Endodermal cell (in vitro differentiated cells): Measurements from ENCODE around the gene TARS2. TPM values are rescaled to one million over a fixed set of nuclear protein-coding genes. Genes with fewer than 3 reads are reported as not detected.

ENCODE experiments used
- DNase-seq: peaks from one replicate; pipeline ENCODE4 v3.0.0-alpha.2; 2017
- H3K27ac ChIP-seq: 2 replicates; pipeline ENCODE4 v1.5.1; 2013; ENCODE audit warnings: mild to moderate bottlenecking, low read depth, low read length, moderate library complexity
- H3K27me3 ChIP-seq: 2 replicates; pipeline ENCODE4 v1.6.1; 2013; ENCODE audit warnings: mild to moderate bottlenecking, low read length, moderate library complexity; ENCODE audit not compliant: insufficient read depth, control insufficient read depth, poor library complexity, severe bottlenecking
- H3K36me3 ChIP-seq: 2 replicates; pipeline ENCODE4 v1.7.0; 2013; ENCODE audit warnings: mild to moderate bottlenecking, low read length, moderate library complexity; ENCODE audit not compliant: control insufficient read depth, insufficient read depth
- H3K4me1 ChIP-seq: one replicate; pipeline ENCODE4 v1.7.0; 2013; ENCODE audit warnings: low read length; ENCODE audit not compliant: control insufficient read depth, insufficient read depth
- H3K4me3 ChIP-seq: 2 replicates; pipeline ENCODE4 v1.5.1; 2013; ENCODE audit warnings: mild to moderate bottlenecking, low read length, moderate library complexity
- H3K9ac ChIP-seq: 2 replicates; pipeline ENCODE4 v1.6.1; 2013; ENCODE audit warnings: mild to moderate bottlenecking, low read length, moderate library complexity; ENCODE audit not compliant: poor library complexity, severe bottlenecking; ENCODE audit errors: extremely low read depth
- H3K9me3 ChIP-seq: 2 replicates; pipeline ENCODE4 v1.6.1; 2013; ENCODE audit warnings: mild to moderate bottlenecking, low read length, moderate library complexity; ENCODE audit not compliant: control insufficient read depth
- H3K27ac Mint-ChIP-seq: 2 replicates; pipeline ENCODE4 v1.8.0; 2020; ENCODE audit warnings: mixed read lengths
- H3K27me3 Mint-ChIP-seq: 2 replicates; pipeline ENCODE4 v1.8.0; 2021; ENCODE audit warnings: mild to moderate bottlenecking, mixed read lengths; ENCODE audit not compliant: insufficient read depth
- H3K36me3 Mint-ChIP-seq: 2 replicates; pipeline ENCODE4 v1.8.0; 2020; ENCODE audit warnings: low read depth, mixed read lengths
- H3K4me1 Mint-ChIP-seq: 2 replicates; pipeline ENCODE4 v1.8.0; 2020; ENCODE audit warnings: mixed read lengths
- H3K4me3 Mint-ChIP-seq: 2 replicates; pipeline ENCODE4 v1.8.0; 2020; ENCODE audit warnings: mild to moderate bottlenecking, moderate library complexity, mixed read lengths
- H3K9me3 Mint-ChIP-seq: 2 replicates; pipeline ENCODE4 v1.8.0; 2020; ENCODE audit warnings: mild to moderate bottlenecking, mixed read lengths
- CTCF ChIP-seq: fragments of 200-600 bp; sonication (generic); conservative IDR thresholded peaks from 2 replicates; pipeline ENCODE4 v1.5.0; 2021; ENCODE audit warnings: antibody characterized with exemption, mild to moderate bottlenecking
- WGBS, 2 experiments: methylation state at CpG; one replicate each; pipeline versions ENCODE4 v1.1.5 to v1.1.7; 2013; ENCODE audit warnings: missing lambda C conversion rate in 2 of 2, mixed read lengths in 1 of 2; ENCODE audit not compliant: insufficient coverage in 1 of 2, insufficient read length in 1 of 2; 5-methylcytosine and 5-hydroxymethylcytosine counted together
- total RNA-seq, 2 donors: library from RNA; stranded (reverse); fragmentation: NEBNext Ultra II Directional in 1 of 2; extraction: Animal tissue kit (Norgen Biotek cat#: 25700) in 1 of 2; gene quantifications; 2 replicates in 1 of 2; 3 replicates in 1 of 2; pipeline ENCODE4 v1.2.1, GENCODE V29; 2021

TARS2 gene
- total RNA-seq, 2 donors from 2014 or later: 32.9 to 39.4 TPM

- no peak overlapping the region for H3K4me3 Mint-ChIP-seq
- no peak overlapping the region for H3K27ac ChIP-seq
- peaks cover 4% of the 10 kb centered on the region for H3K4me1 Mint-ChIP-seq
Measured at GRCh38 chr1:150469291-150469690, 17.9 kb upstream of the TARS2 start.

GRCh38 chr1:150472601-150473200, 14.5 kb upstream of the TARS2 start:
- 88 to 95% methylated on average over 3 to 10 of the region's 10 CpGs for WGBS, 2 experiments
- H3K4me3 Mint-ChIP-seq: no peak overlapping the region
- no peak for TF ChIP-seq CTCF

More at GRCh38 chr1:150469291-150469690, 17.9 kb upstream of the TARS2 start:
- Mint-ChIP-seq H3K9me3 (no peaks in the 10 kb centered on the region), H3K27me3 (no peaks in the 10 kb centered on the region), H3K36me3 (peaks cover 51% of the 10 kb centered on the region), H3K27ac (no peak overlapping the region)
- peaks cover 49% of the 10 kb centered on the region for H3K36me3 ChIP-seq
- no peak for TF ChIP-seq CTCF
- no peak for DNase-seq
- no peak overlapping the region for H3K4me3 ChIP-seq
- no peak overlapping the region for H3K9ac ChIP-seq
- H3K4me1 ChIP-seq: no peaks in the 10 kb centered on the region
- H3K27me3 ChIP-seq: no peaks in the 10 kb centered on the region
- 93 to 100% methylated on average over 1 of the region's 1 CpG for WGBS, 2 experiments
- H3K9me3 ChIP-seq: no peaks in the 10 kb centered on the region

GRCh38 chr1:150473659-150474058, 13.6 kb upstream of the TARS2 start:
- no peak for TF ChIP-seq CTCF
- H3K4me1 Mint-ChIP-seq: peaks cover 4% of the 10 kb centered on the region
- no peak overlapping the region for H3K27ac Mint-ChIP-seq
- Histone ChIP-seq H3K4me1 (no peaks in the 10 kb centered on the region), H3K9me3 (no peaks in the 10 kb centered on the region), H3K36me3 (peaks cover 33% of the 10 kb centered on the region), H3K4me3 (no peak overlapping the region), H3K9ac (no peak overlapping the region), H3K27ac (no peak overlapping the region), H3K27me3 (no peaks in the 10 kb centered on the region)
- 89 to 90% methylated on average over 4 of the region's 4 CpGs for WGBS, 2 experiments
- no peak for DNase-seq
- peaks cover 31% of the 10 kb centered on the region for H3K36me3 Mint-ChIP-seq
- H3K27me3 Mint-ChIP-seq: peaks cover 5% of the 10 kb centered on the region
- no peak overlapping the region for H3K4me3 Mint-ChIP-seq
- no peaks in the 10 kb centered on the region for H3K9me3 Mint-ChIP-seq

More at GRCh38 chr1:150472601-150473200, 14.5 kb upstream of the TARS2 start:
- Mint-ChIP-seq H3K9me3 (no peaks in the 10 kb centered on the region), H3K27me3 (no peaks in the 10 kb centered on the region), H3K27ac (peak overlapping the region; percentile 66), H3K4me1 (peaks cover 4% of the 10 kb centered on the region), H3K36me3 (peaks cover 36% of the 10 kb centered on the region)
- Histone ChIP-seq H3K27me3 (no peaks in the 10 kb centered on the region), H3K27ac (no peak overlapping the region), H3K36me3 (peaks cover 33% of the 10 kb centered on the region), H3K9me3 (no peaks in the 10 kb centered on the region), H3K4me3 (no peak overlapping the region), H3K4me1 (no peaks in the 10 kb centered on the region), H3K9ac (no peak overlapping the region)
- DNase-seq: peak; percentile 61
